Colonic mucosa (tissue), 4 donors: ENCODE data around the gene DGKD. TPM values are rescaled to one million over a fixed set of nuclear protein-coding genes. Genes with fewer than 3 reads are reported as not detected.

Source experiments
- DNase-seq: peaks from one replicate; pipeline ENCODE4 v3.0.0-alpha.2; 2020
- H3K27ac ChIP-seq: fragments of 200-600 bp; one replicate; pipeline ENCODE4 v1.8.0; 2021
- H3K27me3 ChIP-seq: fragments of 200-600 bp; one replicate; pipeline ENCODE4 v1.8.0; 2021
- H3K36me3 ChIP-seq: fragments of 200-600 bp; one replicate; pipeline ENCODE4 v1.8.0; 2021
- H3K4me1 ChIP-seq: fragments of 200-600 bp; one replicate; pipeline ENCODE4 v1.8.0; 2021; ENCODE audit warnings: mild to moderate bottlenecking
- H3K4me3 ChIP-seq: fragments of 200-600 bp; one replicate; pipeline ENCODE4 v1.8.0; 2021
- H3K9ac ChIP-seq, 2 donors: one replicate each; pipeline ENCODE4 v1.7.0; 2013; ENCODE audit warnings: control low read depth in 2 of 2, low read depth in 2 of 2, low read length in 2 of 2
- H3K9me3 ChIP-seq: fragments of 200-600 bp; one replicate; pipeline ENCODE4 v1.8.0; 2021
- intact Hi-C: fragments of 100-400 bp; cut with DNase I; formaldehyde crosslinking; loops from one replicate; pipeline ENCODE4 v1.14.1; 2022
- total RNA-seq, 2 donors: library from RNA; stranded (reverse); fragmentation: NEBNext Ultra II Directional in 1 of 2; extraction: Animal tissue kit (Norgen Biotek cat#: 25700) in 1 of 2; gene quantifications; one replicate each; pipeline ENCODE4 v1.2.1, GENCODE V29; 2021
- TF ChIP-seq, protein P1 (sequence below): fragments of 200-600 bp; IDR thresholded peaks from one replicate; pipeline ENCODE4 v1.8.0; 2022; ENCODE audit warnings: antibody characterized with exemption, mild to moderate bottlenecking
- donor health status: healthy.
- donor health status: DM: no; HTN: no; CAD: no.
- donor health status: DM: no; HTN: no; CAD: no.

DGKD gene
- total RNA-seq, 2 donors from 2014 or later = 64.4 to 94.6 TPM

DNA sequence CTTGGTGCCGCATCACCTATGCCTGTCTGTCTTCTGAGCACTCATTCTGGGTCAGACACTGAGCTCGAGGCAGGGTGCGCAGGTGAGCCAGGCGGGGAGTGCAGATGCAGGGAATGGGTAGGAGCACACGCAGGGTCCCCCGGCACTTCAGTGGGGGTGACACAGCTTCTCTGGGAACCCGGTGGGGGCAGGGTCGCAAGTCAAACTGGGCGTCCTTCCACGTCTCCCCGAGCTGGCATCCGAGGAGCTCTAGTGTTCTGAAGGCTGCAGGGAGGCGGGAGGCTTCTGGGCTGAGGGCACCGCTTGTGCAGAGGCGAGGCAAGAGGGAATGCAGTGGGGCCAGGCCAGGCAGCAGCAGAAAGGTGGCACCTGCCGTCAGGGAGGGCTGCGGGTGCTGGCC, 86.0 kb downstream of the DGKD start:
- Histone ChIP-seq H3K4me3 (no peak overlapping the region), H3K36me3 (peaks cover 8% of the 10 kb centered on the region), H3K27ac (no peak overlapping the region)

DNA sequence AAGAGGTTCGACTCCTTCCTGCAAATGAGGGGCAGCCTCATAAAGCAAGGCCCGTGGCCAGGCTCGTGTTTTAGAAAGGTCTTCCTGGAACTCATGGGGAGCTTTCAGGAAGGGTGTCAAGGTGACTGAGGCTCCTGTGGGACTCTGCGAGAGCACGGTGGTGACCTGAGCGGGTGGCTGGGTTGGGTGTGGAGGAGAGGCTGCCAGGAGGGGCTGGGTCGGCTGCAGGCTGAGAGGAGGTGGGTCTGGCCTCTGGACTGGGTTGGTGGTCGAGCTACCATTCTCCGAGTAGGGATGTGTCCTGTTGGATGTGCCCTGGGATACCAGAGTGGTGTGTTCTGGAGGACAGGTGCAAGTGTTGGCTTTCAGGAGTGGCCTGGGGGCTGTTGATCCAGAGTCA, 86.4 kb downstream of the DGKD start:
- Histone ChIP-seq H3K9ac (no peak overlapping the region), H3K27ac (no peak overlapping the region), H3K36me3 (peaks cover 8% of the 10 kb centered on the region), H3K9me3 (no peaks in the 10 kb centered on the region), H3K27me3 (no peaks in the 10 kb centered on the region), H3K4me1 (no peaks in the 10 kb centered on the region), H3K4me3 (no peak overlapping the region)
- TF ChIP-seq, protein P1, sequence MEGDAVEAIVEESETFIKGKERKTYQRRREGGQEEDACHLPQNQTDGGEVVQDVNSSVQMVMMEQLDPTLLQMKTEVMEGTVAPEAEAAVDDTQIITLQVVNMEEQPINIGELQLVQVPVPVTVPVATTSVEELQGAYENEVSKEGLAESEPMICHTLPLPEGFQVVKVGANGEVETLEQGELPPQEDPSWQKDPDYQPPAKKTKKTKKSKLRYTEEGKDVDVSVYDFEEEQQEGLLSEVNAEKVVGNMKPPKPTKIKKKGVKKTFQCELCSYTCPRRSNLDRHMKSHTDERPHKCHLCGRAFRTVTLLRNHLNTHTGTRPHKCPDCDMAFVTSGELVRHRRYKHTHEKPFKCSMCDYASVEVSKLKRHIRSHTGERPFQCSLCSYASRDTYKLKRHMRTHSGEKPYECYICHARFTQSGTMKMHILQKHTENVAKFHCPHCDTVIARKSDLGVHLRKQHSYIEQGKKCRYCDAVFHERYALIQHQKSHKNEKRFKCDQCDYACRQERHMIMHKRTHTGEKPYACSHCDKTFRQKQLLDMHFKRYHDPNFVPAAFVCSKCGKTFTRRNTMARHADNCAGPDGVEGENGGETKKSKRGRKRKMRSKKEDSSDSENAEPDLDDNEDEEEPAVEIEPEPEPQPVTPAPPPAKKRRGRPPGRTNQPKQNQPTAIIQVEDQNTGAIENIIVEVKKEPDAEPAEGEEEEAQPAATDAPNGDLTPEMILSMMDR = no peak
- no peak for DNase-seq
- intact Hi-C loops = loop anchor here (10.0 kb wide), 1 partner anchor 156 kb away; no protein-coding TSS in a partner anchor

More for the DNA sequence above, 86.0 kb downstream of the DGKD start:
- no peaks in the 10 kb centered on the region for H3K4me1 ChIP-seq
- H3K9ac ChIP-seq = no peak overlapping the region
- intact Hi-C loops = loop anchor here (10.0 kb wide), 1 partner anchor 156 kb away; no protein-coding TSS in a partner anchor
- DNase-seq = no peak
- TF ChIP-seq, protein P1 = no peak
- H3K27me3 ChIP-seq = no peaks in the 10 kb centered on the region
- H3K9me3 ChIP-seq = no peaks in the 10 kb centered on the region

DNA sequence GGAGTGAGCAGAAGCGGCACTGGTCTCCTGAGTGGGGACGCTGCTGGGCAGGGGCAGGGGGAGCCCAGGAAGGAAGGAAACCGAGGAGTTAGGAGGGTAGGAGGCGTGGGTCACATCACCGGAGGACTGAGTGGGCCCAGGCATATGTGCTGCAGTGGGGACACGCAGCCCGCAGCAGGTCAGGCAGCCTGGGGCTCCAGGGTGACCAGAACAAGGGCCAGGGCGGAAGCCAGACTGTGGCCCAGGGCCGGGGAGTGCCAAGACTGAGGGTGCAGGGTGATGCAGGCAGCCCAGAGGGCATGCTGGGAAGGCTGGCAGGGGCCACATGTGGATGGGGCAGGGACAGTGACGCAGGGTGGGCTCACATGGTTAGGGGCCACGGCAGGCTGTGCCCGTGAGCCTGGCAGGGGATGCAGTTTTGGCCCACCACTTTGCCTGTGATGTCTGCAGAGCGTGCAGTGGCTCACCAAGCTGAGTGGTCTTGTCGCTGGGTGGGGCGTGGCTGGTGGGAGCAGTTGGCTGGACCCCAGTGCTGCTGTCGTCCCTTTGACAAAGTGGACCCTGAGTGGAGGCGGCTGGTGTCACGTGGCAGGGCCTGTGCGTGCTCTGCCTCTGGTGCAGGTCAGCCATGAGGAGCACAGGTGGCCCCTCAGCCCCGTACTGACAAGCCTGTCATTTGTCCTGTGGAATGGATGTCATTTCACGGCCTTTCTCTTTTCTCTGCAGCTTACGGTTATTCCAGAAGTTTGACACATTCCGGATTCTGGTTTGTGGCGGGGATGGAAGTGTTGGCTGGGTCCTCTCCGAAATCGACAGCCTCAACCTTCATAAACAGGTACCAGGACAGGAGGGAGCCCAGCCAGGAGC, 87.1 kb downstream of the DGKD start:
- no peak overlapping the region for H3K9ac ChIP-seq
- no peaks in the 10 kb centered on the region for H3K4me1 ChIP-seq
- intact Hi-C loops = loop anchor here (10.0 kb wide), 1 partner anchor 157 kb away; no protein-coding TSS in a partner anchor
- TF ChIP-seq, protein P1 = no peak
- no peak overlapping the region for H3K4me3 ChIP-seq
- H3K27me3 ChIP-seq = no peaks in the 10 kb centered on the region
- no peaks in the 10 kb centered on the region for H3K9me3 ChIP-seq
- H3K36me3 ChIP-seq = peaks cover 8% of the 10 kb centered on the region
- H3K27ac ChIP-seq = no peak overlapping the region
- DNase-seq = no peak

DNA sequence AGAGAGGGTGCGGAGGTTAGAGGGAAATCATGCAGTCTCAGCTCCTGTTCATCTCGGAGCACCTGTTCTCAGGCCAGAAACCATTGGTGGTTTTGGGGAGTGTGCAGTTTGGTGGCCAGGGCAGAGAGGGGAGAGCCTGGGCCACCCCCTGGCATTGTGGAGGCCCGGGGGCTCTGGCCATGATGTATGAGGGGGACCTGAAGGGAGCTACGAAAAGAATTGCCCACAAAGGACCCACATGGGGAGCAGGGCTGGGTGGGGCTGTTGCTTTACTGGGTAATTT, 87.7 kb downstream of the DGKD start:
- Histone ChIP-seq H3K4me1 (no peaks in the 10 kb centered on the region), H3K36me3 (peaks cover 8% of the 10 kb centered on the region), H3K27ac (no peak overlapping the region), H3K9ac (no peak overlapping the region), H3K9me3 (no peaks in the 10 kb centered on the region), H3K27me3 (no peaks in the 10 kb centered on the region), H3K4me3 (no peak overlapping the region)
- TF ChIP-seq, protein P1 = no peak
- DNase-seq = no peak
- intact Hi-C loops = loop anchor here (10.0 kb wide), 1 partner anchor 157 kb away; no protein-coding TSS in a partner anchor

DNA sequence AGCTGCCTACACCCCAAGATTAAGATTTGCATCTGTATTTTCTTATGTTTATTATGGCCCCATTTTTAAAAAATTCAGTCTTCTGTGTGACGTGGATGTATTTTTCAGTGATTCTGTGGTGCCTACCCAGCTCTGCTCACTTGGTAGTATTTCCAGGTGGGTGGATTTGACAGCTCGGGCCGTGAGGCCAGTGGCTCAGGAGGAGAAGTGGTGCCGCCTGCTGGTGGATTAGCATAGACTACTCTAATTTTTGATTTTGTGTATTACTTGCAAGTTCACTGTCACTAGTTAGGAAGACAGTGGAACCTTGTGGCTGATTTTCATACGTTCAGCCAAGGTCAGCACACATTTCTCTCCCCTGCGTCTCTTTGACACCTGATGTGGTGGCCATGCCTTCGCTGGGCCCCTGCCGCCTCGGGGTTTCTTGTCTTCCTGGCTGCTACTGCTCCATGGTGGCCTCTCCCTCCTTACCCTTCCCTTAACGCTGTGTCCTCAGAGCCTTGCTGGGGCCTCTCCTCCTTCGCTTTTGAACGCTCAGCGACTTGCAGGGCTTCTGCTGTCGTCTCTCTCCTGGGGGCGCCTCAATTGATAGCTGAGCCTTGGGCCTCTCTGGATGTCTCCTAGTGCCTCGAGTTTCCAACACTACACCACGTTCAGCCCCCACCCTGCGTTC, 89.4 kb downstream of the DGKD start:
- H3K27ac ChIP-seq = no peak overlapping the region
- H3K9me3 ChIP-seq = no peaks in the 10 kb centered on the region
- TF ChIP-seq, protein P1 = peak; percentile 72
- no peaks in the 10 kb centered on the region for H3K4me1 ChIP-seq
- no peak overlapping the region for H3K4me3 ChIP-seq
- no peak overlapping the region for H3K9ac ChIP-seq
- DNase-seq = peak; percentile 80
- no peaks in the 10 kb centered on the region for H3K27me3 ChIP-seq
- no peaks in the 10 kb centered on the region for H3K36me3 ChIP-seq
- intact Hi-C loops = loop anchor here (1.0 to 10.0 kb wide), 2 partner anchors 39 to 159 kb away; no protein-coding TSS in a partner anchor
